Activated CD4-positive, alpha-beta T cell treated with anti-CD3 and anti-CD28 coated beads for 48 hours (primary cell): ENCODE data around the gene EEF2K.

ENCODE experiments used
- DNase-seq: peaks from one replicate; pipeline ENCODE4 v3.0.0-alpha.2; 2020

The EEF2K gene

GRCh38 chr16:22255335-22255734 is 49.3 kb downstream of the EEF2K start:
- peak; percentile 10 for DNase-seq

DNA sequence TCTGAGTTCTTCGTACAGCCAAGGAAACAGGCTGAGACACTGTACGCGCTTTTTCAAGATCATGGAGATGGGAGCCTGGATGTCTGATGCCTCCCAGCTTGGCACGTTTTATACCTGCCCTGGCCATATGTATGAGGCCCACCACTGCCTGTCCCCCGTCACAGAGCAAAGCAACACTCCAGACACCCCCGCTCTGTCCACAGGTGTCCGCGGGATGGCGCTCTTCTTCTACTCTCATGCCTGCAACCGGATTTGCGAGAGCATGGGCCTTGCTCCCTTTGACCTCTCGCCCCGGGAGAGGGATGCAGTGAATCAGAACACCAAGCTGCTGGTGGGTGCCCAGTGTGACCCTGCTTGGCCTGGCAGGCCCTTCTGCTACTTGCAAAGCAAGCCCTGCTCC is 51.4 kb downstream of the EEF2K start:
- no peak for DNase-seq

- no peak for DNase-seq
Measured at GRCh38 chr16:22260490-22260889, 54.4 kb downstream of the EEF2K start.

DNA sequence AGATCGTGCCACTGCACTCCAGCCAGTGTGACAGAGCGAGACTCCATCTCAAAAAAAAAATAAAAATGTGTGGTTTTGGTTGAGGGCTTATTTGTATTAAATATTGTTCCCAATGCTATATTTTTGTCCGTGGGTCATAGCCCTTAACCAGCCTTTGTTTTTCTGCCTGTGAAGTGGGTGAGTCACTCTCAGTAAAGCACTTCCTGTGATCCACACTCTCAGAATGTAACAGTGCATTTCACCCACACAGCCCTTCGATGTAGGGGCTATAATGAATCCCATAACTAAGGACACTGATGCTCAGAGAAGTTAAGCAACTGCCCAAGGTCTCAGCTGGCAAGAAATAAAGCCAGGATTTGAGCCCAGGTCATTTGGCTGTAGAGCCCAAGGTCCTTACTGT is 56.4 kb downstream of the EEF2K start:
- peak; percentile 6 for DNase-seq

GRCh38 chr16:22264786-22265185 is 58.7 kb downstream of the EEF2K start:
- no peak for DNase-seq

- no peak for DNase-seq
Measured at GRCh38 chr16:22265351-22265750, 59.3 kb downstream of the EEF2K start.

DNA sequence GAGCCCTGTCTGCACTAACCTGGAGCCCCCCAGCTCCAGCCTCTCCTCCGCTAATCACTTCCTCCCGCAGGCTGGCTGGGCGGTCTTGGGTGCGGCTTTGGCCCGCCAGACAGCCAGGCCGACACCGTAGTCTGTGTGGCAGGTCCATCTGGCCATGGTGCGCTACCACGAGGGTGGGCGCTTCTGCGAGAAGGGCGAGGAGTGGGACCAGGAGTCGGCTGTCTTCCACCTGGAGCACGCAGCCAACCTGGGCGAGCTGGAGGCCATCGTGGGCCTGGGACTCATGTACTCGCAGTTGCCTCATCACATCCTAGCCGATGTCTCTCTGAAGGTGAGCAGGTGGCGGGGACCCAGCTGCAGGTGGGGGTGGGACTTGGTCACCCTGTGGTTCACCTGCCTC is 60.5 kb downstream of the EEF2K start:
- no peak for DNase-seq

DNA sequence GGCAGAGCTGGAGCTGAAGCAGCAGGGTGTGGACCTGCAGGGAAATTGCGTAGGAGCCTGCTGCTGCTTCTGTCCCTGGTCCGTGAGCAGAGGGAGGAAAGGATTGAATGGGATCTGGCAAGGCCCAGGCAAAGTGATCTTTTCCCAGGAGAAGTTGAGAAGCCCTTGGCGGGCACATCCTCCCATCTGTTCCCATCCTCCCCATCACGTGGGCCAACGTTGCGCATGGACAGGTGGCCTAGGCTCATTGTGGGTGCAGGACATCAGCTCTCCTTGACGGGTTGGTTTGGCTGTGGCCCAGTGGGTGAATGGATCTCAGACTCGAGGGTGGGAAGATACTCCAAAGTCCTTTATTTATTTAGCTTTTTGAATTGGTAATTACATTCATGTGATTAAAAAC is 61.7 kb downstream of the EEF2K start:
- DNase-seq, result no peak

DNA sequence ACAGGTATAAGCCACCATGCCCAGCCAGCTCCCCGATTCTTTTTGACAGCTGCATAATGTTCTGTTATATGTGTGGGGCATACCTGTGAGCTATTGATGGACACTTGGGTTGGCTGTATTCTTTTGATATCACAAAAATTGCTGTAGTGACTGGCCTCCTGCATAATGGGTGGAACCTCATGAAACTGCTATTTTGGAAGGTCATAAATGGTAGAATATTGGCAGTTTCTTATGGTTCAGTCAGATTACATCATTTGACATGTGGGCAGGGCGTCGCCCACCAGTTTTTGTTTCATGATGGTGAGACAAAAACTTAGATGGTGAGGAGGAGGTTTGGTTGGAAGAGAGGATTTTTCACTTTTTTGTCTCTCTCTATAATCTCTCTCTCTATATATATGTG is 64.4 kb downstream of the EEF2K start:
- no peak for DNase-seq

GRCh38 chr16:22272870-22273650 is 67.0 kb downstream of the EEF2K start:
- DNase-seq, result no peak

DNA sequence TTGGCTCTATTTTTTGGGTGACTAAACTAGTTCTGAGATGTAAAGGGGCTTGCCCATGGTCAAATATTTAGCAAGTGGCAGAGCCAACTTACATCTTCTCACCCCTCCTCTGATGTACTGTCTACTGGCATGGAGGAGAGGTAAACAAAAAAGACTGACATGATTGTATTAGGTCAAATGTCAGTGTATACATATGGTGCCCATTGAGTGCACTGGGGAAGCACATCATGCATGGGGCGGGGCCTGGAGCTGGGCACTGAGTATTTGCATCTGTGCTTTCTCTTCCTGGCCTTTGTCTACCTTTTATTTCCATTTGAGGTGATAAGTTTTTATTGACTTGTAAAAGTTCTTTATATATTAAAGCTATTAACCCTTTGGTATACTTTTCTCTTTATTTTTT is 68.8 kb downstream of the EEF2K start:
- DNase-seq, result no peak

- DNase-seq, result no peak
Measured at GRCh38 chr16:22278441-22279230, 72.6 kb downstream of the EEF2K start.

DNA sequence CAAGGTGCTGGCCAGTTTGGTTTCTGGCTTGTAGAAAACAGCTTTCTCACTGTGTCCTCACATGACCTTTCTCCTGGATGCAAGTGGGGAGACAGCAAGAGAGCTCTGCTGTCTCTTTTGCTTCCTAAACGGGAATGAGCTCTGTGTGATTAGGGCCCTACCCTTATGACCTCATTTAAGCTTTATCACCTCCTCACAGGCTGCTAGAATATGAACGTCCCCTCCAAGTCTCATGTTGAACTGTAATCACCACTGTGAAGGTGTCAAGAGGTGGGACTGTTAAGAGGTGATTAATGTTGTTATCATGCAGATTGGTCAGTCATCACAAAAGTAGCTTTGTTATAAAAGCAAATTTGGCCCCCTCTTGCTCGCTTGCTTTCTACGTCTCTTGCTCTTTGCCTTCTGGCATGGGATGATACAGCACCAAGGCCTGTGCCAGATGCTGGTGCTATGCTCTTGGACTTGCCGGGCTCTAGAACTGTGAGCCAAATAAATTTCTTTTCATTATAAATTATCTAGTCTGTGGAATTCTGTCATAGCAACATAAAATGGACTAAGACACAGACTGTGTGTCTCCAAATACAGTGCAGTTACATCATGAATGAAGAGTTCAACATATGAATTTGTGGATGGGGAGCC is 76.3 kb downstream of the EEF2K start:
- no peak for DNase-seq

DNA sequence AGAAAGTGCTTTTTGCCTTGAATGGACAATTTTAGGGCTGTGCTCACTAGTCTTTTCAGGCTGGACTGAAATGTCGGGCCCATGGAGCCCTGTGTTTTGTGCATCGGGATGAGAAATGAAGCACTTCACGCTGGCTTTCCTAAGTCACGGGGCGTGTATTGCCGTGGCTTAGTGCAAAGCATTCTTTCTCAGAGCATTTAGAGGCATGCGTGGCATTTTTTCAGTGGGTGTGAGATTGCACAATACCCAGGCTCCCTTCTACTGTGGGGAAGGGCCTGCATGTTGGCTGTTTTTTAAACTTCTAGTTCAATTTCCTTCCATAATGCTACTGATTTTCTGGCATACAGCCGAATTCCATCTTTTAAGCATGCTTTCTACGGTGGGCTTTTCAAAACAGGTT is 78.6 kb downstream of the EEF2K start:
- DNase-seq, result no peak

DNA sequence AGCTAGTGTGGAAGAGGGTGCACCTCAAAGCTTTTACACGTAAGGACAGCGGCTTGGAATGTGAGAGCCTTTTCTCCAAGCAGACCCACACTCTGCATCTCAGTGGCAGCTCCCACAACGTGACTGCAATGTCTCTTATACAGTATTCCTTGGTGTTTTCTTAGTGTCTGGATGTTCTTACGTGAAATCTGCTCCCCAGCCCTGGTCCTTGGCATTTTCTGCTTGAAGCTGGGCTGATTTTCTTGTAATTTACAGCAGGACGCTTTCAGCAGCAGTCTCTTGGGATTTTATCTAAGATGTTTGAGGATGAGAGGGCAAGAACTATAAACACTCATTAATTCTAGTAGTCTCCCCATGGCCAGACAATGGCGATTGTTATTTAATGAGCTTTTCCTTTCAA is 79.0 kb downstream of the EEF2K start:
- DNase-seq, result no peak

DNA sequence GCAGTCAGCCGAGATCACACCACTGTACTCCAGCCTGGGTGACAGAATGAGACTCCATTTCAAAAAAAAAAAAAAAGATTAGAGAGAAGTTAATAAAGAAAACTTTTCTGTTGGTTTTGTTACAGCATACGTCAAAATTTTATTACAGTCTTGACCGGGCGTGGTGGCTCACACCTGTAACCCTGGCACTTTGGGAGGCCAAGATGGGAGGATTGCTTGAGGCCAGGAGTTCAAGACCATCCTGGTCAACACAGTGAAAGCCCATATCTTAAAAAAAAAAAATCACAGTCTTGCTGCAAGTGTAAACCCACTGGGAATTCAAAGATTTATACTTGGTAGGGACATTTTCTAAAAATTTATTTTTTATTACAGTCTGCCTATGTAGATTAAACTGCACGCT is 84.9 kb downstream of the EEF2K start:
- no peak for DNase-seq

DNA sequence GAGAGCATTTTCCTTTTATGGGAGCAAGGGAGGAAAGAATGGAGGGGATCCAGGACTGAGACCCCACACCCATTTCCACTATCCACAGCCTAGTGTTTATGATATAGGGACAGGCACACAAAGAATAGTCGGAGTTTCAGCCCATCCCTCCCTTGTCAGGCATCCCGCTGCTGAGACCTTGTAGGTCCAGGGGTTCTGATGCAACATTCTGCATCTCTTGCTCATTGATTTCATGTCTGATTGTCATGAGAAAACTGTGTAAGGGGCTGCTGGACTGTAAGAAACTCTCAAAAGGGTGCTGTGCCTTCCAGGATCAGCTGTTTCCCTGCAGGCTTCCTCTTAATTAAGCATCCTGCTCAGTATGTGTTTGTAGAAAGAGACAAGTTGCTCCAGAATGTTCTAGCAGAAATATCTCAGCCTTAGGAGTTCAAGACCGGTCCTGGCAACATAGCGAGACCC is 85.8 kb downstream of the EEF2K start:
- no peak for DNase-seq

DNA sequence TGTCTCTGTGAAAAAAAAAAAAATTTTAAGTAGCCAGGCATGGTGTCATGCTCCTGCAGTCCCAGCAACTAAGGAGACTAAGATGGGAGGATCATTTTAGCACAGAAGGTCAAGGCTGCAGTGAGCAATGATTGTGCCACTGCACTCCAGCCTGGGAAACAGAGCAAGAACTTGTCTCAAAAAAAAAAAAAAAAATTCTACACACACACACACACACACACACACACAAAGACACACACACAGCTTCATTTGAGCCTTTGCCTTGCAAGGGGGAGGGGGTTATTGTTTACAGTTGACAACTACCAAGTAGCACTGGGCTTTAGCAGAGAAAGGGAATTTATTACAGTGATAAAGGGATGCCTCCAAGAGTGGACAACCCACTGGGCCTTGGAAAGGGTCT is 86.2 kb downstream of the EEF2K start:
- DNase-seq, result no peak

DNA sequence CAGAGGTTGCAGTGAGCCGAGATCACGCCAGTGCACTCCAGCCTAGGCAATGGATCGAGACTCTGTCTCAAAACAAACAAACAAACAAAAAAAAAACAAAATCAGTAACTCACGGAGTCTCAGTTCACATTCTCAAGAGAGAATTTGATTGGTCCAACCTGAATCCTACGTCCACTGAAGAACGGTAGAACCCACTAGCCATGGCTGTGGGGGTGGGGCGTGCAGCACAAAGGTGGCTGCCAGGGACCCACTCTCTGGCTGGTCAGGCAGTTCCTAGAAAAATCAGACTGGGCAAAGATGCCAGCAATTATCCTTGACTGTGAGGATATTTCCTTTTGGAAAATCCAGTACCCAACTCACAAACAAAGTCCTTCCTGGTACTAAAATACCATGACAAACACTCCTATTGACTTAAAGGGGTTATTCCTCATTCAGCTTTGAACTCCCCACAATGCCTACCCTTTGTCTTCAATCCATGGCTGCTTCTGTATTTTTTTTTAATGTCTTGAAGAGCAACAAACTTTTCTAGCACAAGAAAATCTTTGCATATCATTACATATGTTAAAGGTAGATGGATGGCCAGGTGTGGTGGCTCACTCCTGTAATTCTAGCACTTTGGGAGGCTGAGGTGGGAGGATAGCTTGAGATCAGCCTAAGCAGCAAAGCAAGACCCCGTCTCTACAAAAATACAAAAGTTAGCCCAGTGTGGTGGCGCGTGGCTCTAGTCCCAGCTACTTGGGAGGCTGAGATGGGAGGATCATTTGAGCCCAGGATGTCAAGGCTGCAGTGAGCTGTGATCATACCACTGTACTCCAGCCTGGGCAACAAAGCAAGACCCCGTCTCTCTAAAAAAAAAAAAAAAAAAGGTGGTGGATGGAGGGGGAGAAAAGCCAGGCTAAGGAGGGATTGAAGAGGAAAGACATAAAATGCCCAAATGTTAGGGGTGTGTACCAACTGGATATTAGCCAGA is 87.3 kb downstream of the EEF2K start:
- DNase-seq, result no peak

DNA sequence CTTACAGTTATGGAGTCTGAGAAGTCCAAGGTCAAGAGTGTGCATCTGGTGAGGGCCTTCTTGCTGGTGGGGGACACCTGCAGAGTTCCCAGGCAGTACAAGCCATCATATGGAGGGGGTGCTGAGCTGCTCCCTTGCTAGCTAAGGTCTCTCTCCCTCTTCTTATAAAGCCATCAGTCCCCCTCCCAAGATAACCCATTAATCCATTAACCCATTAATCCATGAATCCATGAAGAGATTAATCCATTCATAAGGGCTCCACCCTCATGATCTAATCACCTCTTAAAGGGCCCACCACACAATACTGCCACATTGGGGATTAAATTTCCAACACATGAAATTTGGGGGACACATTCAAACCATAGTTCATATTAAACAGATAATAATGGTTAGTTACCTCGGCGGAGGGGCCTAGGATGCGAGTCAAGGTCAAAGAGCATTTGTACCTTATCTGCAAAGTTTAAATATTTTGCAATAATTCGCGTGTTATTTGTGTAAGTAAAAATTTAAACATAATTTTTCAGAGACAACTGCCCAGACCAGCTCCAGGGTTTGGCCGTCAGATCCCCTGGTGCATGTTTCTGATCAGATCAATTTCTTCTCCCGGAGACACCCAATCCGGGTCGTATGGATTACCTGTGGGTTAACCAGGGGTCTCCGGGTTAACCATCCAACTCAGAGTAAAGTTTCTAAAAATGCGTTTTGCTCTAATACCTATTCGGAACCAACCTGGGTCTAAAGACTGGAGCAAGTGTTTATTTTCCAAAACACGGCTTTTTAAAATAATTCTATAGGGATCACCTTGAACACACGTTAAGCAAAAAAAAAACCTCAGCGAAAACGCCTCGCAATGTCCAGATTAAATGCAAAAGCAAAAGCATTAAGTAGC is 90.4 kb downstream of the EEF2K start:
- no peak for DNase-seq

GRCh38 chr16:22297114-22297870 is 91.2 kb downstream of the EEF2K start, which contains the start of gene POLR3E:
TSS of gene POLR3E (plus strand) at chr16:22297409. CDS start at chr16:22302969, 5,560 bp downstream.
- DNase-seq, result peak; percentile 100
